Type B pancreatic cell (in vitro differentiated cells): ENCODE results near the gene SEMA5A. TPM values are rescaled to one million over a fixed set of nuclear protein-coding genes. Genes with fewer than 3 reads are reported as not detected.

ENCODE experiments used
- DNase-seq: peaks from one replicate; pipeline ENCODE4 v3.0.0; 2021; ENCODE audit warnings: mixed read lengths; ENCODE audit not compliant: unreplicated experiment; ENCODE audit errors: extremely low spot score
- H3K27ac Mint-ChIP-seq: 2 replicates; pipeline ENCODE4 v1.8.0; 2021; ENCODE audit warnings: mild to moderate bottlenecking, mixed read lengths
- H3K27me3 Mint-ChIP-seq: 2 replicates; pipeline ENCODE4 v1.8.0; 2021; ENCODE audit warnings: mixed read lengths
- H3K36me3 Mint-ChIP-seq: 2 replicates; pipeline ENCODE4 v1.8.0; 2021; ENCODE audit warnings: mixed read lengths
- H3K4me1 Mint-ChIP-seq: one replicate; pipeline ENCODE4 v1.8.0; 2021; ENCODE audit warnings: mixed read lengths; ENCODE audit not compliant: unreplicated experiment
- H3K4me3 Mint-ChIP-seq: 2 replicates; pipeline ENCODE4 v1.8.0; 2021; ENCODE audit warnings: mild to moderate bottlenecking, mixed read lengths
- H3K9me3 Mint-ChIP-seq: 2 replicates; pipeline ENCODE4 v1.8.0; 2021; ENCODE audit warnings: mixed read lengths
- CTCF ChIP-seq: fragments of 200-600 bp; sonication (generic); conservative IDR thresholded peaks from 2 replicates; pipeline ENCODE4 v1.5.0; 2021; ENCODE audit warnings: antibody characterized with exemption, mild to moderate bottlenecking
- total RNA-seq: library from RNA; stranded (reverse); gene quantifications from 2 replicates; pipeline ENCODE4 v1.2.1, GENCODE V29; 2021; ENCODE audit warnings: low replicate concordance

The SEMA5A gene
- total RNA-seq, 1 donor from 2014 or later = 92.9 TPM

GRCh38 chr5:9230355-9230754 is 315.5 kb downstream of the SEMA5A start:
- no peak overlapping the region for H3K27ac Mint-ChIP-seq
- H3K4me1 Mint-ChIP-seq = peaks cover 8% of the 10 kb centered on the region
- H3K27me3 Mint-ChIP-seq = no peaks in the 10 kb centered on the region
- H3K36me3 Mint-ChIP-seq = peaks cover 25% of the 10 kb centered on the region
- no peak for TF ChIP-seq CTCF
- H3K4me3 Mint-ChIP-seq = no peak overlapping the region
- DNase-seq = no peak
- H3K9me3 Mint-ChIP-seq = no peaks in the 10 kb centered on the region

DNA sequence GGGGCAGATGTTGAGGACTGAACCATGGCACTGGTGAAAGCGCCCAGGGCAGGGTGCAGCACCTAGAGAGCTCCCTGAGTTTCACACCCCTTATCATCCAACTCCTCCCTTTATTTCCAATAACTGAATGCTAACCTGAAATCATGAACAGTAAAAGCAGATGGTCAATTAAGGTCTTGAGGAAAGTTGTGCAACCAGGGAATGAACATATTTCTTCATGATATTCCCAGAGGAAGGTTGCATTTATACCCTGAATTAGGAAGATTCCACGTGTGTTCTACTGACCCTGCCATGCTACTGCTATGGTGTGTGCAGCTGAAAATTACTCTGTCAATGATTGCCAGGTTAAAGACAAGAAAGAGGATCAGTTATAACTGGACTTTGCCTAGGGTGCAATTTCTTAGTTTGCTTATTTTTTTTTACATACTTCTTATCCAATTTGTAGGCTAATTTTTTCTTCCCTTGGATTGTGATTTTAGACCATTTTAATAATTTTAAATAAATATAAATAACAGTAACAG is 319.8 kb downstream of the SEMA5A start:
- Mint-ChIP-seq H3K4me1 (peaks cover 5% of the 10 kb centered on the region), H3K9me3 (peaks cover 8% of the 10 kb centered on the region), H3K27ac (no peak overlapping the region), H3K27me3 (no peaks in the 10 kb centered on the region), H3K36me3 (peaks cover 40% of the 10 kb centered on the region), H3K4me3 (no peak overlapping the region)
- no peak for TF ChIP-seq CTCF
- DNase-seq = no peak

- TF ChIP-seq CTCF = no peak
- H3K4me1 Mint-ChIP-seq = peaks cover 5% of the 10 kb centered on the region
- DNase-seq = no peak
- H3K36me3 Mint-ChIP-seq = peaks cover 54% of the 10 kb centered on the region
- no peak overlapping the region for H3K27ac Mint-ChIP-seq
- H3K9me3 Mint-ChIP-seq = peaks cover 12% of the 10 kb centered on the region
- no peak overlapping the region for H3K4me3 Mint-ChIP-seq
- no peaks in the 10 kb centered on the region for H3K27me3 Mint-ChIP-seq
Observed at GRCh38 chr5:9222054-9222976, 323.6 kb downstream of the SEMA5A start.

DNA sequence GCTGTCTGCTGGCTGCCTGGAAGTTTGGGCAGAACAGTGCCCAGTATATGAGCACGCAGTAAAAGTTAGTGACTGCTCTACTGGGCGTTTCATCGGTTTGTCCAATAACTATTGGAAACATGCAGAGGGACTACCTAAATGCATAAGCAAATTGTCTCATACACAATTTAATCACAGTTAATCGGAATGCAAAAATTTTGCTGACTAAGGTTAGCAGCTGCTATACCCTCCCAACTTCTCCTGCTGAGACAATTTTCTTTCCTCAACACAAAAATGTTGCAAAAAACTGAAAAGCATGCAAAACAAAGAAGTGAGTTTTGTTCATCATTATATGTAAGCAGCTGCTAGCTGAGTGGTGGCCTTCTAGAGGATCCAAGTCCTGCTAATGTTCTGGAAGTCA is 327.5 kb downstream of the SEMA5A start:
- peaks cover 70% of the 10 kb centered on the region for H3K36me3 Mint-ChIP-seq
- H3K27ac Mint-ChIP-seq = no peak overlapping the region
- no peak for TF ChIP-seq CTCF
- H3K4me1 Mint-ChIP-seq = peaks cover 5% of the 10 kb centered on the region
- no peak for DNase-seq
- H3K4me3 Mint-ChIP-seq = no peak overlapping the region
- H3K9me3 Mint-ChIP-seq = peaks cover 19% of the 10 kb centered on the region
- H3K27me3 Mint-ChIP-seq = no peaks in the 10 kb centered on the region

DNA sequence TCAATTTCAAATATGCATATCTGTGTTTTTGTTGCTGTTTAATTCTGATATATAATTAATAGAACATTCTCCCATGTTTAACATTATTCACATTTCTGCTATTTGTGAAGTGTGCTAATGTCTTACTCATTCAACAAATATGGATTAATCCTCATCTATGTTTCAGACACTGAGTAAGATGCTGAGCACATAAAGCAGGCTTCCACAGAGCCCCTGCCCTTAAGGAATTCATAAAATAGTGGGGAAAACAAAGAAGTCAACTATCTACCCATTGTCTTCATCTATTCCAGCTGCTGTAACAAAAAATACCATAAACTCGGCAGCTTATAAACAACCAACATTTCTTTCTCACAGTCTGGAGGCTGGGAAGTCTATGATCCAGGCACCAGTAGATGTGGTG is 333.3 kb downstream of the SEMA5A start:
- peaks cover 10% of the 10 kb centered on the region for H3K9me3 Mint-ChIP-seq
- H3K36me3 Mint-ChIP-seq = peaks cover 37% of the 10 kb centered on the region
- no peaks in the 10 kb centered on the region for H3K4me1 Mint-ChIP-seq
- H3K27me3 Mint-ChIP-seq = no peaks in the 10 kb centered on the region
- no peak for DNase-seq
- H3K4me3 Mint-ChIP-seq = no peak overlapping the region
- H3K27ac Mint-ChIP-seq = no peak overlapping the region
- TF ChIP-seq CTCF = no peak
